DND-41 (cell line): ENCODE measurements around the gene BCR.

Source experiments
- CTCF ChIP-seq: IDR thresholded peaks from 2 replicates; pipeline ENCODE4 v1.5.1; 2012; ENCODE audit warnings: borderline replicate concordance, low read length, moderate library complexity, mild to moderate bottlenecking; ENCODE audit not compliant: poor library complexity, severe bottlenecking; ENCODE audit errors: extremely low read depth
- EZH2 ChIP-seq: IDR thresholded peaks from 3 replicates; pipeline ENCODE4 v1.6.1; 2012; ENCODE audit warnings: borderline replicate concordance, low read depth, mild to moderate bottlenecking, moderate library complexity, low read length, inconsistent platforms; ENCODE audit not compliant: severe bottlenecking

- TF ChIP-seq CTCF (no peak), EZH2 (no peak)
These were observed 120.2 kb downstream of the BCR start for GRCh38 chr22:23300476-23300875.
